GM19023 (cell line): ENCODE results near the gene URGCP.
A peak's percentile ranks its signal among the peaks of the same experiment; 100 is the strongest.
"Not testable (repeated sequence)": the region's sequence is repeated elsewhere in the genome, so short reads cannot be mapped to it uniquely, and the experiment has no call there.

Experiments
- ATAC-seq: cut with Tn5 transposase; IDR thresholded peaks from one replicate; pipeline ENCODE4 v1.9.1; 2021; ENCODE audit warnings: mild to moderate bottlenecking, moderate library complexity; ENCODE audit not compliant: unreplicated experiment

Gene URGCP

GRCh38 chr7:43838201-43838658, 68.2 kb downstream of the URGCP start:
- no peak for ATAC-seq

- peak; percentile 50 for ATAC-seq
These were observed 71.7 kb downstream of the URGCP start for GRCh38 chr7:43834463-43835251.

GRCh38 chr7:43830917-43831316, 75.5 kb downstream of the URGCP start:
- not testable (repeated sequence) for ATAC-seq
